ENCODE data around the gene CNTNAP5.

The CNTNAP5 gene

GRCh38 chr2:124161542-124161941, 136.5 kb downstream of the CNTNAP5 start:
- no peak for FAIRE-seq

GRCh38 chr2:124162256-124162655, 137.2 kb downstream of the CNTNAP5 start:
- no peak for FAIRE-seq

GRCh38 chr2:124163840-124164239, 138.8 kb downstream of the CNTNAP5 start:
- no peak for FAIRE-seq

- FAIRE-seq, result no peak
These were observed 140.6 kb downstream of the CNTNAP5 start for GRCh38 chr2:124165698-124166097.

- no peak for FAIRE-seq
These were observed 146.5 kb downstream of the CNTNAP5 start for GRCh38 chr2:124171472-124172063.

- FAIRE-seq, result no peak
These were observed 153.6 kb downstream of the CNTNAP5 start for GRCh38 chr2:124178719-124179118.

GRCh38 chr2:124180635-124181034, 155.5 kb downstream of the CNTNAP5 start:
- no peak for FAIRE-seq

- FAIRE-seq, result no peak
These were observed 161.7 kb downstream of the CNTNAP5 start for GRCh38 chr2:124186801-124187200.

- FAIRE-seq, result no peak
These were observed 162.9 kb downstream of the CNTNAP5 start for GRCh38 chr2:124187948-124188347.

GRCh38 chr2:124193706-124194105, 168.6 kb downstream of the CNTNAP5 start:
- no peak for FAIRE-seq

GRCh38 chr2:124201713-124202112, 176.6 kb downstream of the CNTNAP5 start:
- FAIRE-seq, result no peak

- FAIRE-seq, result no peak
These were observed 184.4 kb downstream of the CNTNAP5 start for GRCh38 chr2:124209441-124209840.

- FAIRE-seq, result no peak
These were observed 186.4 kb downstream of the CNTNAP5 start for GRCh38 chr2:124211461-124211860.

- no peak for FAIRE-seq
These were observed 189.0 kb downstream of the CNTNAP5 start for GRCh38 chr2:124213977-124214587.

- FAIRE-seq, result no peak
These were observed 221.1 kb downstream of the CNTNAP5 start for GRCh38 chr2:124246170-124246569.

GRCh38 chr2:124248386-124248785, 223.3 kb downstream of the CNTNAP5 start:
- no peak for FAIRE-seq

- no peak for FAIRE-seq
These were observed 225.3 kb downstream of the CNTNAP5 start for GRCh38 chr2:124250433-124250832.

- no peak for FAIRE-seq
These were observed 229.5 kb downstream of the CNTNAP5 start for GRCh38 chr2:124254621-124255020.

- no peak for FAIRE-seq
These were observed 232.0 kb downstream of the CNTNAP5 start for GRCh38 chr2:124257120-124257519.

- FAIRE-seq, result no peak
These were observed 233.2 kb downstream of the CNTNAP5 start for GRCh38 chr2:124258140-124258880.

GRCh38 chr2:124261456-124261855, 236.4 kb downstream of the CNTNAP5 start:
- FAIRE-seq, result no peak

- FAIRE-seq, result no peak
These were observed 239.5 kb downstream of the CNTNAP5 start for GRCh38 chr2:124264551-124265091.

- no peak for FAIRE-seq
These were observed 242.7 kb downstream of the CNTNAP5 start for GRCh38 chr2:124267794-124268193.

GRCh38 chr2:124269348-124269747, 244.3 kb downstream of the CNTNAP5 start:
- no peak for FAIRE-seq
